Fibroblast of lung (primary cell): ENCODE measurements around the gene WDR7.

Experiments used
- EZH2 ChIP-seq: IDR thresholded peaks from 2 replicates; pipeline ENCODE4 v1.5.1; 2012; ENCODE audit warnings: low read length, control low read depth, mild to moderate bottlenecking; ENCODE audit errors: missing control alignments
- TF ChIP-seq, protein P1 (sequence below), 2 donors: IDR thresholded peaks in 1 of 2; conservative IDR thresholded peaks in 1 of 2; 1 replicate in 1 of 2; 2 replicates in 1 of 2; pipeline ENCODE4 v1.5.1; 2011 to 2012; ENCODE audit warnings: low read length in 2 of 2, control low read depth in 1 of 2, inconsistent platforms in 1 of 2, low read depth in 1 of 2, mild to moderate bottlenecking in 1 of 2

DNA sequence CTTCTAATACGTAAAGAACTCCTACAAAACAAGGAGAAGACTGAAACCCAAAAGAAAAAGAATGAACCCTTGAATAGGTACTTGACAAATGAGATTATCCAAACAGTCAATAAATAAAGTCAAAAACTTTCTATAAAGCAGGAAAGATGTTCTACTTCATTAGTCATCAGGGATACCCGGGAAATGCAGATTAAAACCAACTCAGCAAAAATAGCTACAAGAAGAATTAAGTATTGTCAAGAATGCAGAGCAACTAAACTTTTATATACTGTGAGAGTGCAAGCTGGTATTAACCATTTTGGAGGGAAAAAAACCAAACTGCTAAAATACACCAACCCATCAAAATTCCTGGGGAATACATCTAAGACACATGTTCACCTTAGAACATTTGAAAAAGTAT is 23.2 kb upstream of the WDR7 start:
- TF ChIP-seq, protein P1, sequence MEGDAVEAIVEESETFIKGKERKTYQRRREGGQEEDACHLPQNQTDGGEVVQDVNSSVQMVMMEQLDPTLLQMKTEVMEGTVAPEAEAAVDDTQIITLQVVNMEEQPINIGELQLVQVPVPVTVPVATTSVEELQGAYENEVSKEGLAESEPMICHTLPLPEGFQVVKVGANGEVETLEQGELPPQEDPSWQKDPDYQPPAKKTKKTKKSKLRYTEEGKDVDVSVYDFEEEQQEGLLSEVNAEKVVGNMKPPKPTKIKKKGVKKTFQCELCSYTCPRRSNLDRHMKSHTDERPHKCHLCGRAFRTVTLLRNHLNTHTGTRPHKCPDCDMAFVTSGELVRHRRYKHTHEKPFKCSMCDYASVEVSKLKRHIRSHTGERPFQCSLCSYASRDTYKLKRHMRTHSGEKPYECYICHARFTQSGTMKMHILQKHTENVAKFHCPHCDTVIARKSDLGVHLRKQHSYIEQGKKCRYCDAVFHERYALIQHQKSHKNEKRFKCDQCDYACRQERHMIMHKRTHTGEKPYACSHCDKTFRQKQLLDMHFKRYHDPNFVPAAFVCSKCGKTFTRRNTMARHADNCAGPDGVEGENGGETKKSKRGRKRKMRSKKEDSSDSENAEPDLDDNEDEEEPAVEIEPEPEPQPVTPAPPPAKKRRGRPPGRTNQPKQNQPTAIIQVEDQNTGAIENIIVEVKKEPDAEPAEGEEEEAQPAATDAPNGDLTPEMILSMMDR (conservative IDR thresholded peaks at IDR 0.05 in 1 of 2, IDR thresholded peaks at IDR 0.05 in 1 of 2; ENCODE audit: low read depth in 1 of 2, low read length in 2 of 2): no peak
- TF ChIP-seq EZH2: no peak
